ENCODE measurements around the gene KLF13.
"Not testable (repeated sequence)": the region's sequence is repeated elsewhere in the genome, so short reads cannot be mapped to it uniquely, and the experiment has no call there.

KLF13 gene

GRCh38 chr15:31346367-31347066, 19.9 kb downstream of the KLF13 start:
- no peak for DNase-seq (ENCODE audit: low spot score)

GRCh38 chr15:31347067-31347975, 20.7 kb downstream of the KLF13 start:
- DNase-seq (ENCODE audit: low spot score) = no peak

- no peak for DNase-seq (ENCODE audit: low spot score)
Measured at GRCh38 chr15:31347981-31348803, 21.6 kb downstream of the KLF13 start.

GRCh38 chr15:31349233-31350141, 22.9 kb downstream of the KLF13 start:
- no peak for DNase-seq (ENCODE audit: low spot score)

- no peak for DNase-seq (ENCODE audit: low spot score)
Measured at GRCh38 chr15:31350771-31351170, 24.1 kb downstream of the KLF13 start.

- DNase-seq (ENCODE audit: low spot score) = peak; percentile 78
Measured at GRCh38 chr15:31352339-31352751, 25.7 kb downstream of the KLF13 start.

GRCh38 chr15:31352911-31353811, 26.5 kb downstream of the KLF13 start:
- DNase-seq (ENCODE audit: low spot score) = peak; percentile 90

GRCh38 chr15:31353931-31354330, 27.3 kb downstream of the KLF13 start:
- DNase-seq (ENCODE audit: low spot score) = peak; percentile 87

- DNase-seq (ENCODE audit: low spot score) = not testable (repeated sequence)
Measured at GRCh38 chr15:31356097-31356496, 29.5 kb downstream of the KLF13 start.

- no peak for DNase-seq (ENCODE audit: low spot score)
Measured at GRCh38 chr15:31357148-31357547, 30.5 kb downstream of the KLF13 start.

GRCh38 chr15:31358163-31358562, 31.5 kb downstream of the KLF13 start:
- DNase-seq (ENCODE audit: low spot score) = no peak

- DNase-seq (ENCODE audit: low spot score) = no peak
Measured at GRCh38 chr15:31358957-31359701, 32.5 kb downstream of the KLF13 start.

GRCh38 chr15:31359702-31360111, 33.1 kb downstream of the KLF13 start:
- DNase-seq (ENCODE audit: low spot score) = no peak

- DNase-seq (ENCODE audit: low spot score) = no peak
Measured at GRCh38 chr15:31360158-31360561, 33.5 kb downstream of the KLF13 start.

GRCh38 chr15:31360843-31361763, 34.5 kb downstream of the KLF13 start:
- DNase-seq (ENCODE audit: low spot score) = peak; percentile 73

GRCh38 chr15:31361764-31362515, 35.3 kb downstream of the KLF13 start:
- no peak for DNase-seq (ENCODE audit: low spot score)

GRCh38 chr15:31362886-31363285, 36.3 kb downstream of the KLF13 start:
- no peak for DNase-seq (ENCODE audit: low spot score)

All from cerebellar cortex (tissue), 1 donor.